Keratinocyte (primary cell): Measurements from ENCODE around the gene HERC2. TPM values are rescaled to one million over a fixed set of nuclear protein-coding genes. Genes with fewer than 3 reads are reported as not detected.

Source experiments
- DNase-seq: peaks from one replicate; pipeline ENCODE4 v3.0.0-alpha.2; 2011; ENCODE audit warnings: low read depth, missing footprints, low spot score
- FAIRE-seq: peaks from 2 replicates; lab custom pipeline; 2011; peaks lifted over from hg19 to GRCh38; lab: Jason Lieb, UNC
- H2AFZ ChIP-seq: 2 replicates; pipeline ENCODE4 v1.6.0; 2012; ENCODE audit warnings: low read length, control low read depth, inconsistent platforms; ENCODE audit not compliant: control insufficient read depth
- H3K27ac ChIP-seq: 2 replicates; pipeline ENCODE4 v1.5.1; 2011; ENCODE audit warnings: low read length; ENCODE audit not compliant: control insufficient read depth, insufficient read depth
- H3K27me3 ChIP-seq: 3 replicates; pipeline ENCODE4 v1.6.0; 2011; ENCODE audit warnings: low read length; ENCODE audit not compliant: control insufficient read depth, insufficient read depth; ENCODE audit errors: extremely low read depth
- H3K36me3 ChIP-seq, 2 experiments: 2 replicates in 1 of 2; 3 replicates in 1 of 2; pipeline ENCODE4 v1.5.1; 2011; ENCODE audit warnings: low read length in 2 of 2, mild to moderate bottlenecking in 1 of 2; ENCODE audit not compliant: control insufficient read depth in 2 of 2, insufficient read depth in 2 of 2; ENCODE audit errors: extremely low read depth in 1 of 2
- H3K4me1 ChIP-seq: 3 replicates; pipeline ENCODE4 v1.5.1; 2011; ENCODE audit warnings: low read length; ENCODE audit not compliant: control insufficient read depth, insufficient read depth; ENCODE audit errors: extremely low read depth
- H3K4me2 ChIP-seq: 3 replicates; pipeline ENCODE4 v1.6.0; 2011; ENCODE audit warnings: low read depth, low read length; ENCODE audit not compliant: control insufficient read depth, insufficient read depth; ENCODE audit errors: extremely low read depth
- H3K4me3 ChIP-seq, 3 experiments: fragments of 200-600 bp in 1 of 3; sonication (generic) in 1 of 3; 2 replicates in 2 of 3; 3 replicates in 1 of 3; pipeline ENCODE4 v1.5.1; 2011 to 2016; ENCODE audit warnings: low read length in 3 of 3, mild to moderate bottlenecking in 3 of 3, control low read depth in 2 of 3, inconsistent platforms in 1 of 3, low read depth in 1 of 3, mixed read lengths in 1 of 3, mixed run types in 1 of 3, moderate library complexity in 1 of 3; ENCODE audit not compliant: control insufficient read depth in 2 of 3, insufficient read depth in 2 of 3; ENCODE audit errors: extremely low read depth in 1 of 3
- H3K79me2 ChIP-seq: 2 replicates; pipeline ENCODE4 v1.6.0; 2012; ENCODE audit warnings: low read length; ENCODE audit not compliant: control insufficient read depth, insufficient read depth
- H3K9ac ChIP-seq: 3 replicates; pipeline ENCODE4 v1.6.0; 2011; ENCODE audit warnings: low read length; ENCODE audit not compliant: control insufficient read depth, insufficient read depth; ENCODE audit errors: extremely low read depth
- H3K9me1 ChIP-seq: 3 replicates; pipeline ENCODE4 v1.6.0; 2011; ENCODE audit warnings: low read length; ENCODE audit not compliant: control insufficient read depth, insufficient read depth; ENCODE audit errors: extremely low read depth
- H3K9me3 ChIP-seq: 2 replicates; pipeline ENCODE4 v1.5.1; 2012; ENCODE audit warnings: low read depth, low read length; ENCODE audit not compliant: control insufficient read depth
- H4K20me1 ChIP-seq: 3 replicates; pipeline ENCODE4 v1.6.0; 2011; ENCODE audit warnings: low read length; ENCODE audit not compliant: control insufficient read depth, insufficient read depth; ENCODE audit errors: extremely low read depth
- EZH2 ChIP-seq: IDR thresholded peaks from one replicate; pipeline ENCODE4 v1.6.1; 2012; ENCODE audit warnings: inconsistent platforms, mild to moderate bottlenecking, low read length, moderate library complexity
- dilution Hi-C: fragments of 300-500 bp; cut with MboI; formaldehyde crosslinking; loops from one replicate; pipeline ENCODE4 v1.7.0; 2020; ENCODE audit warnings: low sequenced_read_pairs; ENCODE audit not compliant: extremely low pct_ligation_motif_present
- polyA plus RNA-seq, 5 experiments: library from polyadenylated mRNA; depleted of rRNA in 3 of 5; stranded (reverse) in 3 of 5; stranded (forward) in 1 of 5; unstranded in 1 of 5; fragments of >200 nt; gene quantifications; 1 replicate in 1 of 5; 2 replicates in 3 of 5; 3 replicates in 1 of 5; pipeline versions ENCODE4 v1.2.1 to v1.2.3, GENCODE V29; 2011 to 2012; ENCODE audit warnings: missing spikeins in 2 of 5, low read depth in 1 of 5, low replicate concordance in 1 of 5
- TF ChIP-seq, protein P1 (sequence below), 3 experiments: IDR thresholded peaks in 1 of 3; conservative IDR thresholded peaks in 1 of 3; optimal IDR thresholded peaks in 1 of 3; 2 replicates in 2 of 3; 3 replicates in 1 of 3; pipeline versions ENCODE3 to v1.5.1; 2011; ENCODE audit warnings: low read length in 3 of 3, mild to moderate bottlenecking in 3 of 3, moderate library complexity in 2 of 3, control low read depth in 1 of 3, inconsistent platforms in 1 of 3; ENCODE audit not compliant: insufficient read depth in 2 of 3; ENCODE audit errors: extremely low read depth in 1 of 3

Gene HERC2
- polyA plus RNA-seq, 1 donor (not counting 4 experiments of a cell fraction or from before 2014, with no cell fraction given), result 12.4 TPM

DNA sequence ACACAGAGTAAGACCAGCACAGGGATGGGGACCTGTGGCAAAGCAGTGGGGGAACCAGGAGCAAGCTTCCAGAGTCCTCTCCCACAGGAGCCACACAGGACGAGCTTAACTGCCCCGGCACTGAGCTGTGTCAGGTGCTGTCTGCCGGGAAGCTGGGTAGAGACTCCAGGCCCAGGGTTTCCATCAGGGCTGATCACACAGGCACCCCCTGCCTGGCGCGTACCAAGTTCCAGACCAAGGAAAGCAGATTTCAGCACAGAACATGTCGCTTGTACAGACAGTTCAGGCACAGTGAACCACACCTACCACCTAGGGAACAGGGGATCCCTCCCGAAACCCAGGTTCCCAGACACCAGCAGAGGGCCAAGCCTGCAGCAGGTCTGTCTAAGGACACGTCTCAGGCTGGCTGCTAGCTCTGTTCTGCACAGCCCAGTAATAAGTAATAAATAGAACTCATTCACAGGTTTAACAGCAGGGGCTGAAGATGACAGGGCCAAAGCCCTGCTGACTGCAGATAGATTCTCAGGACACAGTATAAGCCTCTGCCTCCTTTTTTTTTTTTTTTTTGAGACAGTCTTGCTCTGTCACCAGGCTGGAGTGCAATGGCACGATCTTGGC is 192.6 kb downstream of the HERC2 start:
- H3K79me2 ChIP-seq, result no peaks in the 10 kb centered on the region
- H3K9me3 ChIP-seq, result no peaks in the 10 kb centered on the region
- H3K4me3 ChIP-seq, result no peak overlapping the region
- H3K9ac ChIP-seq, result no peak overlapping the region
- peaks cover 0 to 17% of the 10 kb centered on the region in 2 experiments for H3K36me3 ChIP-seq
- H3K27me3 ChIP-seq, result no peaks in the 10 kb centered on the region
- H4K20me1 ChIP-seq, result no peaks in the 10 kb centered on the region
- H3K27ac ChIP-seq, result no peak overlapping the region
- no peak for DNase-seq
- no peak for FAIRE-seq
- H2AFZ ChIP-seq, result no peak overlapping the region
- no peaks in the 10 kb centered on the region for H3K9me1 ChIP-seq
- dilution Hi-C loops, result no loop called here
- no peak overlapping the region for H3K4me2 ChIP-seq
- no peak for TF ChIP-seq EZH2
- TF ChIP-seq, protein P1, sequence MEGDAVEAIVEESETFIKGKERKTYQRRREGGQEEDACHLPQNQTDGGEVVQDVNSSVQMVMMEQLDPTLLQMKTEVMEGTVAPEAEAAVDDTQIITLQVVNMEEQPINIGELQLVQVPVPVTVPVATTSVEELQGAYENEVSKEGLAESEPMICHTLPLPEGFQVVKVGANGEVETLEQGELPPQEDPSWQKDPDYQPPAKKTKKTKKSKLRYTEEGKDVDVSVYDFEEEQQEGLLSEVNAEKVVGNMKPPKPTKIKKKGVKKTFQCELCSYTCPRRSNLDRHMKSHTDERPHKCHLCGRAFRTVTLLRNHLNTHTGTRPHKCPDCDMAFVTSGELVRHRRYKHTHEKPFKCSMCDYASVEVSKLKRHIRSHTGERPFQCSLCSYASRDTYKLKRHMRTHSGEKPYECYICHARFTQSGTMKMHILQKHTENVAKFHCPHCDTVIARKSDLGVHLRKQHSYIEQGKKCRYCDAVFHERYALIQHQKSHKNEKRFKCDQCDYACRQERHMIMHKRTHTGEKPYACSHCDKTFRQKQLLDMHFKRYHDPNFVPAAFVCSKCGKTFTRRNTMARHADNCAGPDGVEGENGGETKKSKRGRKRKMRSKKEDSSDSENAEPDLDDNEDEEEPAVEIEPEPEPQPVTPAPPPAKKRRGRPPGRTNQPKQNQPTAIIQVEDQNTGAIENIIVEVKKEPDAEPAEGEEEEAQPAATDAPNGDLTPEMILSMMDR (optimal IDR thresholded peaks at IDR 0.05 in 1 of 3, IDR thresholded peaks at IDR 0.05 in 1 of 3, conservative IDR thresholded peaks at IDR 0.05 in 1 of 3; ENCODE audit: extremely low read depth in 1 of 3, insufficient read depth in 2 of 3, low read length in 3 of 3), result no peak
- no peaks in the 10 kb centered on the region for H3K4me1 ChIP-seq

DNA sequence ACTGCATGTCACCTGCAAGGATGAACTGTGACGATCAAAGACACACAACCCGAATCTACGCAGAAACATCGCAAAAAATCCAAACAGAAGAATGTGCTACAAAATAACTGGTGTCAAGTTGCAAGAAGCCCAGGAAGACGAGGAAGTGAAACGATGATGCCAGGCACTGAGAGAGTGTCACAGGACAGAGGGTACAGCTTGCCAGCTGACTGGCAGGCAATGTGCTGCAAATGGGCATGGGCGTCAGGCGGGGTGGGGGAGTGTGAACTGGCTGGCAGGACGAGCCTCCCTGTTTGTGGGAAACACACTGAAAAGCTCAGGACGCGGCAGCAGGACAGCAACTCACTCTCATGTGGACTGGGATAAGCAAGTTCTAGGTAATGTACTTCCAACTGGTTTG is 193.9 kb downstream of the HERC2 start:
- no peak for FAIRE-seq
- dilution Hi-C loops, result no loop called here
- no peaks in the 10 kb centered on the region for H3K79me2 ChIP-seq

More for the DNA sequence above, 193.9 kb downstream of the HERC2 start:
- Histone ChIP-seq H3K9ac (no peak overlapping the region), H3K36me3 (peaks cover 6 to 19% of the 10 kb centered on the region in 2 experiments), H3K9me1 (no peaks in the 10 kb centered on the region), H3K4me3 (no peak overlapping the region), H3K27me3 (no peaks in the 10 kb centered on the region), H3K4me1 (peaks cover 4% of the 10 kb centered on the region), H4K20me1 (peaks cover under 1% of the 10 kb centered on the region), H2AFZ (no peak overlapping the region), H3K27ac (no peak overlapping the region), H3K9me3 (no peaks in the 10 kb centered on the region), H3K4me2 (no peak overlapping the region)
- DNase-seq, result no peak
- no peak for TF ChIP-seq EZH2
- TF ChIP-seq, protein P1 (optimal IDR thresholded peaks at IDR 0.05 in 1 of 3, IDR thresholded peaks at IDR 0.05 in 1 of 3, conservative IDR thresholded peaks at IDR 0.05 in 1 of 3; ENCODE audit: extremely low read depth in 1 of 3, insufficient read depth in 2 of 3, low read length in 3 of 3), result no peak
